Stimulated activated CD4-positive, alpha-beta T cell treated with anti-CD3 and anti-CD28 coated beads, Interleukin-4, amount 100 ng/mL, for 24 hours (primary cell): ENCODE data around the gene ZSWIM5.
"Not testable (repeated sequence)": the region's sequence is repeated elsewhere in the genome, so short reads cannot be mapped to it uniquely, and the experiment has no call there.

Experiments
- DNase-seq: peaks from one replicate; pipeline ENCODE4 v3.0.0-alpha.2; 2020

The ZSWIM5 gene

GRCh38 chr1:45200906-45201500, 5.4 kb downstream of the ZSWIM5 start:
- DNase-seq = no peak

- DNase-seq = no peak
Measured at GRCh38 chr1:45200435-45200834, 6.0 kb downstream of the ZSWIM5 start.

- DNase-seq = no peak
Measured at GRCh38 chr1:45198185-45198584, 8.2 kb downstream of the ZSWIM5 start.

GRCh38 chr1:45196863-45197262, 9.5 kb downstream of the ZSWIM5 start:
- DNase-seq = no peak

- DNase-seq = no peak
Measured at GRCh38 chr1:45191418-45191783, 15.0 kb downstream of the ZSWIM5 start.

GRCh38 chr1:45187725-45188124, 18.7 kb downstream of the ZSWIM5 start:
- DNase-seq = no peak

GRCh38 chr1:45179918-45180519, 26.4 kb downstream of the ZSWIM5 start:
- DNase-seq = not testable (repeated sequence)

- no peak for DNase-seq
Measured at GRCh38 chr1:45177452-45177851, 29.0 kb downstream of the ZSWIM5 start.

GRCh38 chr1:45172764-45173163, 33.6 kb downstream of the ZSWIM5 start:
- no peak for DNase-seq

GRCh38 chr1:45172005-45172404, 34.4 kb downstream of the ZSWIM5 start:
- no peak for DNase-seq

GRCh38 chr1:45171575-45171974, 34.8 kb downstream of the ZSWIM5 start:
- no peak for DNase-seq

- no peak for DNase-seq
Measured at GRCh38 chr1:45170151-45170742, 36.2 kb downstream of the ZSWIM5 start.

GRCh38 chr1:45167947-45168346, 38.5 kb downstream of the ZSWIM5 start:
- DNase-seq = not testable (repeated sequence)

- DNase-seq = not testable (repeated sequence)
Measured at GRCh38 chr1:45164307-45164706, 42.1 kb downstream of the ZSWIM5 start.

GRCh38 chr1:45163111-45163510, 43.3 kb downstream of the ZSWIM5 start:
- DNase-seq = not testable (repeated sequence)

- peak; percentile 8 for DNase-seq
Measured at GRCh38 chr1:45162041-45163035, 44.1 kb downstream of the ZSWIM5 start.

- DNase-seq = no peak
Measured at GRCh38 chr1:45155957-45156356, 50.4 kb downstream of the ZSWIM5 start.

GRCh38 chr1:45155423-45155822, 51.0 kb downstream of the ZSWIM5 start:
- no peak for DNase-seq

- no peak for DNase-seq
Measured at GRCh38 chr1:45152126-45152525, 54.3 kb downstream of the ZSWIM5 start.

GRCh38 chr1:45148209-45148825, 58.1 kb downstream of the ZSWIM5 start:
- DNase-seq = no peak

GRCh38 chr1:45146833-45147232, 59.6 kb downstream of the ZSWIM5 start:
- no peak for DNase-seq

- no peak for DNase-seq
Measured at GRCh38 chr1:45141247-45142003, 65.0 kb downstream of the ZSWIM5 start.
